ENCODE measurements around the gene PDSS1. TPM values are rescaled to one million over a fixed set of nuclear protein-coding genes. Genes with fewer than 3 reads are reported as not detected.

The PDSS1 gene
- total and polyA plus RNA-seq, 2 of the 4 experiments (the other 2 are of a cell fraction), result 9.7 to 13.2 TPM

DNA sequence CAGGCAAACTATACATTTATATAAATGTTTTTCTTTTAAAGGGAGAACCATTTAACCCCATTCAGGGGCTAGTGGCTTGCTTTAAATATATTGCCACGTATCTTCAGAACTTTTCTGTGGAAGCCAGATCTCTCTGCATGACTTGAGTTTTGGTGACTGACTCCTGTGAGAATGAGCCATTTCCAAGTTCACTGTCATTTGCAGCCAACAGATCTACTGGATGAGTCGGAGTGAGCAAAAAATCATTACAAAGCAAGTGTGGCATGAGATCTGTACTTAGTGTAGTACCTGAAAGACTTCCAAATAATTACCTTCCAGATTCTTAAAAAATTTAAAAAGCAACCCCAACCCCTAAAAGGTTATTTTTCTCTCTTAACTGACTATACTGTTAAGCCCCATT, 45.6 kb downstream of the PDSS1 start:
- H4K20me1 ChIP-seq (ENCODE audit: insufficient read depth, low read length), result no peaks in the 10 kb centered on the region
- dilution Hi-C loops (cut with HindIII; ENCODE audit: low sequenced_read_pairs, unreplicated experiment) (no loop called here), intact Hi-C loops (cut with micrococcal nuclease) (no loop called here), in situ Hi-C loops (cut with MboI; ENCODE audit: low sequenced_read_pairs) (no loop called here)
- no peak overlapping the region for H3K18ac ChIP-seq (ENCODE audit: low read depth, low read length)
- no peak overlapping the region for H3K4me2 ChIP-seq (ENCODE audit: low read depth, low read length)
- no peak for TF ChIP-seq RAD21 (IDR thresholded peaks at IDR 0.05; ENCODE audit: low read length)
- no peak for TF ChIP-seq CEBPB (IDR thresholded peaks at IDR 0.05; ENCODE audit: low read depth, low read length)
- no peak for TF ChIP-seq BHLHE40 (IDR thresholded peaks at IDR 0.05; ENCODE audit: low read depth, low read length)
- no peak for TF ChIP-seq RCOR1 (IDR thresholded peaks at IDR 0.05; ENCODE audit: insufficient replicate concordance, low read length)
- TF ChIP-seq MAZ (IDR thresholded peaks at IDR 0.05; ENCODE audit: borderline replicate concordance, low read depth, low read length), result no peak
- no peak for TF ChIP-seq CHD1 (IDR thresholded peaks at IDR 0.05; ENCODE audit: low read depth, low read length)
- H2AK9ac ChIP-seq (replicated peaks; ENCODE audit: low read depth, low read length, poor library complexity), result no peak overlapping the region
- H3K4ac ChIP-seq (ENCODE audit: low read depth, low read length), result no peak overlapping the region
- H2AK5ac ChIP-seq (ENCODE audit: low read depth, low read length), result no peak overlapping the region
- no peak overlapping the region for H3K56ac ChIP-seq (ENCODE audit: extremely low read depth, insufficient read depth, low read length)
- no peak overlapping the region for H3K4me3 ChIP-seq (ENCODE audit: insufficient read depth, low read depth, low read length)
- no peak overlapping the region for H2BK120ac ChIP-seq (ENCODE audit: low read depth, low read length)
- no peak overlapping the region for H2BK5ac ChIP-seq (ENCODE audit: low read depth, low read length, poor library complexity, severe bottlenecking)
- no CpG with 5 or more reads among the region's 2 CpGs for WGBS, 2 experiments (ENCODE audit: extremely low coverage in 2 of 2, insufficient read length in 1 of 2)
- H3K9ac ChIP-seq (ENCODE audit: low read depth, low read length), result no peak overlapping the region
- no peaks in the 10 kb centered on the region for H3K4me1 ChIP-seq (ENCODE audit: control insufficient read depth, insufficient read depth, low read length)
- H3K23ac ChIP-seq (ENCODE audit: low read depth, low read length), result no peak overlapping the region
- H4K8ac ChIP-seq (ENCODE audit: low read depth in 2 of 2, low read length in 2 of 2), result no peak overlapping the region
- H3K9me3 ChIP-seq (ENCODE audit: control insufficient read depth, insufficient read depth, low read length), result no peaks in the 10 kb centered on the region
- DNase-seq (peak; percentile 32), ATAC-seq (ENCODE audit: low read depth) (no peak)
- ChIA-PET POLR2A (ENCODE audit: unreplicated experiment) (no interaction called here), CTCF (no interaction called here)
- H3K27me3 ChIP-seq (ENCODE audit: control insufficient read depth, insufficient read depth, low read length), result no peaks in the 10 kb centered on the region
- BruUV-seq (replicated peaks), result no TSS peak
- no peak overlapping the region for H2AFZ ChIP-seq (replicated peaks; ENCODE audit: low read length, poor library complexity)
- H3K9me1 ChIP-seq (ENCODE audit: insufficient read depth, low read length), result no peaks in the 10 kb centered on the region
- no peak overlapping the region for H4K91ac ChIP-seq (ENCODE audit: insufficient read depth, low read depth, low read length)
- H2BK20ac ChIP-seq (ENCODE audit: low read depth, low read length), result no peak overlapping the region
- no peak overlapping the region for H2BK15ac ChIP-seq (ENCODE audit: low read depth, low read length)
- H3K79me1 ChIP-seq (ENCODE audit: low read depth in 1 of 2, low read length in 2 of 2), result peaks cover 0 to 3% of the 10 kb centered on the region in 2 experiments; a peak in 2 of 4 replicates
- H3K14ac ChIP-seq (replicated peaks; ENCODE audit: low read depth, low read length), result no peak overlapping the region
- H4K5ac ChIP-seq (ENCODE audit: low read depth, low read length), result no peak overlapping the region
- no peak overlapping the region for H3K27ac ChIP-seq (ENCODE audit: insufficient read depth, low read length)
- H3K36me3 ChIP-seq (ENCODE audit: control insufficient read depth, insufficient read depth, low read length), result peaks cover 15% of the 10 kb centered on the region
